IPS DF 6.9 (cell line): ENCODE measurements around the gene ASPG.

Source experiments
- DNase-seq: peaks from one replicate; pipeline ENCODE4 v3.0.0-alpha.2; 2013; ENCODE audit warnings: low read depth, low spot score
- H3K27ac ChIP-seq: one replicate; pipeline ENCODE4 v1.5.1; 2013; ENCODE audit warnings: low read length, control low read depth
- H3K27me3 ChIP-seq: 2 replicates; pipeline ENCODE4 v1.6.1; 2013; ENCODE audit warnings: mild to moderate bottlenecking, low read length; ENCODE audit not compliant: control insufficient read depth, insufficient read depth
- H3K36me3 ChIP-seq: 2 replicates; pipeline ENCODE4 v1.6.1; 2013; ENCODE audit warnings: low read length; ENCODE audit not compliant: control insufficient read depth, insufficient read depth
- H3K4me1 ChIP-seq: 2 replicates; pipeline ENCODE4 v1.6.1; 2013; ENCODE audit warnings: low read length; ENCODE audit not compliant: control insufficient read depth, insufficient read depth
- H3K4me3 ChIP-seq: 2 replicates; pipeline ENCODE4 v1.5.1; 2013; ENCODE audit warnings: mild to moderate bottlenecking, low read length
- H3K9me3 ChIP-seq: 2 replicates; pipeline ENCODE4 v1.6.1; 2013; ENCODE audit warnings: low read length, inconsistent platforms; ENCODE audit not compliant: control insufficient read depth, insufficient read depth
- WGBS: extraction: QIAGEN DNeasy Blood & Tissue Kit; methylation state at CpG from one replicate; pipeline ENCODE4 v1.1.7; 2013; ENCODE audit warnings: mixed read lengths, missing lambda C conversion rate; ENCODE audit not compliant: insufficient read length, insufficient coverage; 5-methylcytosine and 5-hydroxymethylcytosine counted together

The ASPG gene

GRCh38 chr14:104101086-104101621, 15.7 kb downstream of the ASPG start:
- no peaks in the 10 kb centered on the region for H3K27me3 ChIP-seq
- no peaks in the 10 kb centered on the region for H3K36me3 ChIP-seq
- H3K27ac ChIP-seq = no peak overlapping the region
- no peaks in the 10 kb centered on the region for H3K4me1 ChIP-seq
- no CpG with 5 or more reads among the region's 16 CpGs for WGBS
- H3K9me3 ChIP-seq = no peaks in the 10 kb centered on the region
- DNase-seq = no peak
- no peak overlapping the region for H3K4me3 ChIP-seq

GRCh38 chr14:104101651-104102281, 16.3 kb downstream of the ASPG start:
- Histone ChIP-seq H3K4me3 (no peak overlapping the region), H3K27ac (no peak overlapping the region), H3K4me1 (no peaks in the 10 kb centered on the region), H3K9me3 (no peaks in the 10 kb centered on the region), H3K27me3 (no peaks in the 10 kb centered on the region), H3K36me3 (no peaks in the 10 kb centered on the region)
- WGBS = no CpG with 5 or more reads among the region's 16 CpGs
- DNase-seq = no peak

DNA sequence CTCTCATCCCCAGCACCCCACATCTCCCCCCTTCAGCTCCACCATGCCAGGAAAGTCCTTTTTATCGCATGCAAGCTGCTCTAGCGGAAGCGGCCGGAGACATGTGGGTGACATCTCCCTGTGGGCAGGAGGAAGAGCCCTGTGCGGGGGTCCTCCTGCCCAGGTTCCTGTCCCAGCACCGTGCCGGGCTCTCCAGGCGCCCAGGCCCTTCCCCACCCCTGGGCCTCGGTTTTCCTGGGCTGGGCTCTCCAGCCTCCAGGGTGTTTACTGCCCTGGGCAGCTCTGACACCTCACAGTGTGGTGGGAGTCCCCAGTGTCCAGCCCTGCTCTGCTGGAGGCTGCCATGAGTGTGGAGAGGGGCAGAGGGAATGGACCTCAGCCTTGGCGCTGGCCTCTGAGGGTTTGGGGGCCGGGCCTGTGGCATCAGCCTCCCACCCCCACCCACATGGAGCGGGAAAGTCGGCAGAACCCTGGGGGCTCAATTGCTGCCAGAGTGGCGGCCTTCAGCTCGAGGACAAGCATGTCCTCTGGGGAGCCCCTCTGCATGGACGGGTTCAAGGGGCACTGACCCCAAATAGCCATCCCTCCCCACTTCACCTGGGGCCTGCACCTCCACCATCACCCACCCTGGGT, 16.9 kb downstream of the ASPG start:
- Histone ChIP-seq H3K9me3 (no peaks in the 10 kb centered on the region), H3K27me3 (no peaks in the 10 kb centered on the region), H3K4me3 (no peak overlapping the region), H3K4me1 (no peaks in the 10 kb centered on the region), H3K27ac (no peak overlapping the region), H3K36me3 (no peaks in the 10 kb centered on the region)
- DNase-seq = no peak
- WGBS = no CpG with 5 or more reads among the region's 16 CpGs

DNA sequence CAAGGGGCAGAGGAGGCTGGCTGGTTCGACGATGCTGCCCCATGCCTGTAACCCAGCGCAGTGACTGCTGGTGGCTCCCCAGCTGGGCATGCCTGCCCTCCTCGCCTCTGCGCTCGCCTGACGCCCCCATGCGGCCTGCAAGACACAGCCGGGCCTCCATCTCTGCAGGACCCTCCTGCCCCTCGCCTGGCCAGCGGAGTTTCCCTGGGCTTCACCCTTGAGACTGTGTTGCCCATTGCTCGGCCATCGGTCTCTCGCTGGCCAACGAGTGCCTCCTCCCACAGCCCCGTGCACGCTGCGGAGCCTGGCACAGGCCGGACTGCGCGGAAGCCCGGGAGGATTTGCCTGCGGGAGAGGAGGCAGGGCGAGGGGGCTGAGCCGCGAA, 17.6 kb downstream of the ASPG start:
- H3K27me3 ChIP-seq = no peaks in the 10 kb centered on the region
- H3K27ac ChIP-seq = no peak overlapping the region
- H3K4me1 ChIP-seq = no peaks in the 10 kb centered on the region
- H3K9me3 ChIP-seq = no peaks in the 10 kb centered on the region
- H3K4me3 ChIP-seq = no peak overlapping the region
- WGBS = no CpG with 5 or more reads among the region's 26 CpGs
- no peak for DNase-seq
- no peaks in the 10 kb centered on the region for H3K36me3 ChIP-seq

DNA sequence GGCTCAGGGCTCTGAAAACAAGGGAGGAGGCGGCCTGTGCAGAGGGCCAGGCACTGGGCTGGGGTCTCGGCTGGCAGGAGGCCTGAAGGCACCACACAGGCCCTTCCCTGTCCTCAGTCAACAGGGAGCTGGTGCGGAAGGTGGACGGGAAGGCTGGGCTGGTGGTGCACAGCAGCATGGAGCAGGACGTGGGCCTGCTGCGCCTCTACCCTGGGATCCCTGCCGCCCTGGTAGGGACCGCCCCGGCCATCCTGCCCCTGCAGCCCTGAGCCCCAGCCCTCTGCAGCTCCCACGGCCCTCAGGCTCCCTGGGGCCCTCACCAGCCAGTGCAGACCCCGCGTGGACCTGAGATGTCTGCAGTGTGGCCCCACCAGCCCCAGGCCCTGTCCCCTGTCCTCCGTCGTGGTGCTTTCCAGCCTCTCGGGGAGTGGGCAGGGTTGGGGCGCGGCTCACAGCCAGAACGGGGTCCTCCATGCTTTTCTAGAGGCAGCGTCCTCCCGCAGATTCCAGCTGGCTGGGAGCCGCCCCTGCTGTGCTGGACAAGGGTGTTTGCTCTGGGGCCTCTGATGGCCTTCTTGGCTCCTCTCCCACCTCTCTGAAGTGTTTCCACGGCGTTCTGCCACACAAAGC, 18.1 kb downstream of the ASPG start:
- WGBS = no CpG with 5 or more reads among the region's 23 CpGs
- no peak for DNase-seq
- Histone ChIP-seq H3K27ac (no peak overlapping the region), H3K27me3 (no peaks in the 10 kb centered on the region), H3K9me3 (no peaks in the 10 kb centered on the region), H3K4me3 (no peak overlapping the region), H3K4me1 (peaks cover 2% of the 10 kb centered on the region; the same call in 1 of the 2 replicates), H3K36me3 (no peaks in the 10 kb centered on the region)

GRCh38 chr14:104104076-104104901, 18.8 kb downstream of the ASPG start:
- no peak for DNase-seq
- no peaks in the 10 kb centered on the region for H3K36me3 ChIP-seq
- no CpG with 5 or more reads among the region's 35 CpGs for WGBS
- no peaks in the 10 kb centered on the region for H3K9me3 ChIP-seq
- no peaks in the 10 kb centered on the region for H3K27me3 ChIP-seq
- no peak overlapping the region for H3K4me3 ChIP-seq
- no peak overlapping the region for H3K27ac ChIP-seq
- H3K4me1 ChIP-seq = peaks cover 5% of the 10 kb centered on the region; the same call in 1 of the 2 replicates

GRCh38 chr14:104105071-104105821, 19.7 kb downstream of the ASPG start:
- no CpG with 5 or more reads among the region's 27 CpGs for WGBS
- Histone ChIP-seq H3K4me3 (no peak overlapping the region), H3K9me3 (no peaks in the 10 kb centered on the region), H3K4me1 (peaks cover 5% of the 10 kb centered on the region; the same call in 1 of the 2 replicates), H3K36me3 (no peaks in the 10 kb centered on the region; the same call in 1 of the 2 replicates), H3K27me3 (no peaks in the 10 kb centered on the region), H3K27ac (no peak overlapping the region)
- no peak for DNase-seq

DNA sequence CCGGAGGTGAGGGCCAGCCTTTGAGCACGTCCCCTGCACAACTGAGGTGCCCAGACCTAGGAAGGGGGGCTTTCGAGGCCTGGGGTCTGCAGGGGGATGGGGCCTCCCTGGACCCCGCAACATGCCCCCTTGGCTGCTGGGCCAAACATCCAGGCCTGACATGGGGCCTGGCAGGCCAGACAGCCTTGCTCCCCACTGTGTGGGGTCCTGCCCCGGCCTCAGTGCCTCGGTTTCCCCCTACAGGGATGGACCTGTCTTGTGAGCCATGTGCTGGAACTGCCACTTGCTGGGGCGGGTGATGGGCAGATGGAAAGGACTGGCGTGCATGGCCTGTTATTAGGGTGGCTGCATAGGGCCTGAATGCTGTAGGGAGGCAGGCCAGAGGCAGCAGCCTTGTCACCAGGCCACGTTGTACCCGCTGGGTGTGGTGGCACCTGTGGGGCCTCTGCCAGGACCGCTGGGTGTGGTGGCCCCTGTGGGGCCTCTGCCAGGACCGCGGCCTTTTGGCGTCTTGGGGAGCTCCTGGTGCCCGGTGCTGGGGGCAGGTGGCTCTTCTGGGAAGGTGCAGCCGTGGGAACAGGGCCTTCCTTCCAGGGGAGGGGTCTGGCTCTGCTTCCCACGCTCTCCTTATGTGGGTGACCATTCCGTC, 20.4 kb downstream of the ASPG start:
- DNase-seq = no peak
- WGBS = no CpG with 5 or more reads among the region's 18 CpGs
- Histone ChIP-seq H3K4me1 (peaks cover 5% of the 10 kb centered on the region; the same call in 1 of the 2 replicates), H3K36me3 (no peaks in the 10 kb centered on the region; the same call in 1 of the 2 replicates), H3K4me3 (no peak overlapping the region), H3K27me3 (no peaks in the 10 kb centered on the region), H3K27ac (no peak overlapping the region), H3K9me3 (no peaks in the 10 kb centered on the region)

- no CpG with 5 or more reads among the region's 20 CpGs for WGBS
- Histone ChIP-seq H3K9me3 (no peaks in the 10 kb centered on the region), H3K27ac (no peak overlapping the region)
These were observed 21.0 kb downstream of the ASPG start for GRCh38 chr14:104106471-104106991.

More at GRCh38 chr14:104106471-104106991, 21.0 kb downstream of the ASPG start:
- Histone ChIP-seq H3K4me3 (no peak overlapping the region), H3K27me3 (no peaks in the 10 kb centered on the region), H3K36me3 (no peaks in the 10 kb centered on the region; the same call in 1 of the 2 replicates), H3K4me1 (peaks cover 5% of the 10 kb centered on the region; the same call in 1 of the 2 replicates)
- no peak for DNase-seq
